ENCODE data around the gene CFI. TPM values are rescaled to one million over a fixed set of nuclear protein-coding genes. Genes with fewer than 3 reads are reported as not detected.

CFI gene
- total and polyA plus RNA-seq, 12 donors, result 5.9 to 219 (median 77.1) TPM

GRCh38 chr4:109764789-109765402 lies 36.9 kb downstream of the CFI start:
- intact Hi-C loops (cut with DNase I), result no loop called here
- TF ChIP-seq CTCF (IDR thresholded peaks at IDR 0.05) (no peak), POLR2A (IDR thresholded peaks at IDR 0.05) (no peak)
- H3K4me1 ChIP-seq (replicated peaks in 1 of 2), result peaks cover 0 to 6% of the 10 kb centered on the region in 2 donors
- no peak for DNase-seq
- H3K27me3 ChIP-seq, result no peaks in the 10 kb centered on the region
- no peak overlapping the region for H3K27ac ChIP-seq
- H3K9me3 ChIP-seq (replicated peaks in 1 of 3), result no peaks in the 10 kb centered on the region
- WGBS, 4 donors, result 77 to 84% (median 82%) methylated on average over 5 of the region's 5 CpGs
- H3K4me3 ChIP-seq, result no peak overlapping the region
- no peaks in the 10 kb centered on the region for H3K36me3 ChIP-seq (replicated peaks in 1 of 2)

GRCh38 chr4:109764376-109764775 lies 37.4 kb downstream of the CFI start:
- 40 to 50% (median 41%) methylated on average over 2 of the region's 2 CpGs for WGBS, 4 donors
- Histone ChIP-seq H3K4me1 (replicated peaks in 1 of 2) (peaks cover 0 to 6% of the 10 kb centered on the region in 2 donors), H3K27me3 (no peaks in the 10 kb centered on the region), H3K27ac (no peak overlapping the region), H3K36me3 (replicated peaks in 1 of 2) (no peaks in the 10 kb centered on the region), H3K9me3 (replicated peaks in 1 of 3) (no peaks in the 10 kb centered on the region), H3K4me3 (no peak overlapping the region)
- peak in 4 of 7 donors; percentile 16 to 41 (median 28) for DNase-seq
- TF ChIP-seq CTCF (IDR thresholded peaks at IDR 0.05), result no peak
- no peak for TF ChIP-seq POLR2A (IDR thresholded peaks at IDR 0.05)
- intact Hi-C loops (cut with DNase I), result no loop called here

- H3K9me3 ChIP-seq (replicated peaks in 1 of 3), result no peaks in the 10 kb centered on the region
- H3K27ac ChIP-seq, result no peak overlapping the region
- no peaks in the 10 kb centered on the region for H3K36me3 ChIP-seq (replicated peaks in 1 of 2)
- no peak overlapping the region for H3K4me3 ChIP-seq
- H3K27me3 ChIP-seq, result no peaks in the 10 kb centered on the region
- 41 to 74% (median 55%) methylated on average over 2 of the region's 2 CpGs for WGBS, 4 donors
- DNase-seq, result no peak
- TF ChIP-seq CTCF (IDR thresholded peaks at IDR 0.05), result no peak
- TF ChIP-seq POLR2A (IDR thresholded peaks at IDR 0.05), result no peak
- H3K4me1 ChIP-seq (replicated peaks in 1 of 2), result peaks cover 0 to 6% of the 10 kb centered on the region in 2 donors
- intact Hi-C loops (cut with DNase I), result no loop called here
Measured at GRCh38 chr4:109760682-109761081, 41.1 kb downstream of the CFI start.

GRCh38 chr4:109755656-109756055 lies 46.1 kb downstream of the CFI start:
- DNase-seq, result no peak
- H3K27me3 ChIP-seq, result no peaks in the 10 kb centered on the region
- WGBS, 4 donors, result 77 to 82% (median 82%) methylated on average over 3 of the region's 3 CpGs
- no peaks in the 10 kb centered on the region for H3K9me3 ChIP-seq (replicated peaks in 1 of 3)
- TF ChIP-seq POLR2A (IDR thresholded peaks at IDR 0.05) (no peak), CTCF (IDR thresholded peaks at IDR 0.05) (no peak)
- no peaks in the 10 kb centered on the region for H3K4me1 ChIP-seq (replicated peaks in 1 of 2)
- no peak overlapping the region for H3K27ac ChIP-seq
- intact Hi-C loops (cut with DNase I), result no loop called here
- H3K4me3 ChIP-seq, result no peak overlapping the region
- H3K36me3 ChIP-seq (replicated peaks in 1 of 2), result no peaks in the 10 kb centered on the region
